Activated T-cell treated with anti-CD3 and anti-CD28 coated beads, Interleukin-2, amount 50 U/mL, for 4 hours (primary cell): ENCODE results near the gene TSPAN6. TPM values are rescaled to one million over a fixed set of nuclear protein-coding genes. Genes with fewer than 3 reads are reported as not detected.

Experiments
- ATAC-seq, 2 donors: fragments of 200-7000 bp; cut with Tn5 transposase; one replicate each; pipeline ENCODE4 v1.10.0; 2021
- DNase-seq: peaks from one replicate; pipeline ENCODE4 v3.0.0-alpha.2; 2020
- H3K27me3 Mint-ChIP-seq: one replicate; pipeline ENCODE4 v1.8.0; 2021; ENCODE audit warnings: low read depth, mixed read lengths
- H3K36me3 Mint-ChIP-seq: one replicate; pipeline ENCODE4 v1.8.0; 2022; ENCODE audit warnings: mixed read lengths; ENCODE audit not compliant: insufficient read depth
- H3K4me1 Mint-ChIP-seq: one replicate; pipeline ENCODE4 v1.8.0; 2021; ENCODE audit warnings: low read depth, mixed read lengths
- H3K4me3 Mint-ChIP-seq: one replicate; pipeline ENCODE4 v1.8.0; 2021; ENCODE audit warnings: mild to moderate bottlenecking, moderate library complexity, mixed read lengths
- H3K9me3 Mint-ChIP-seq: one replicate; pipeline ENCODE4 v1.8.0; 2021; ENCODE audit warnings: mixed read lengths
- total RNA-seq, 3 donors: library from RNA; stranded (reverse); gene quantifications; one replicate each; pipeline ENCODE4 v1.2.1, GENCODE V29; 2021

TSPAN6 gene
- total RNA-seq, 3 donors from 2014 or later, result 1.7 to 2.2 (median 2.0) TPM

- Mint-ChIP-seq H3K4me3 (no peak within 1 kb of the TSS), H3K4me1 (no peaks in the 10 kb centered on the region), H3K27me3 (peaks cover 17% of the 10 kb centered on the region), H3K36me3 (no peaks in the 10 kb centered on the region), H3K9me3 (no peaks in the 10 kb centered on the region)
- ATAC-seq (no peak), DNase-seq (no peak)
These were observed 52.0 kb downstream of the TSPAN6 start, which contains the start of gene TNMD for GRCh38 chrX:100584611-100585010. TNMD (plus strand) TSS chrX:100584936; CDS start chrX:100585019, 83 bp downstream.

Other genes starting within 250 kb of the TSPAN6 start
- gene PCDH19, start 226.5 kb downstream of the TSPAN6 start, total RNA-seq, result not detected
- not detected for gene TNMD, start 51.9 kb downstream of the TSPAN6 start, total RNA-seq
- not detected for gene SRPX2, start 7.4 kb upstream of the TSPAN6 start, total RNA-seq
- gene SYTL4, start 95.3 kb upstream of the TSPAN6 start, total RNA-seq, result under 1 TPM; 0.08 to 0.13 (median 0.11) TPM
- gene CSTF2, start 183.6 kb upstream of the TSPAN6 start, total RNA-seq, result 10 to 100 TPM; 79.5 to 86.6 (median 84.1) TPM
- not detected for gene NOX1, start 237.6 kb upstream of the TSPAN6 start, total RNA-seq